NCI-H82 (cell line): ENCODE data around the gene CEP68.
"Not testable (repeated sequence)": the region's sequence is repeated elsewhere in the genome, so short reads cannot be mapped to it uniquely, and the experiment has no call there.

Experiments used
- DNase-seq: peaks from one replicate; lab custom pipeline; 2025; lab: John Stamatoyannopoulos, UW

Gene CEP68

GRCh38 chr2:65031341-65032018 is 24.7 kb upstream of the CEP68 start:
- DNase-seq: no peak

GRCh38 chr2:65032019-65032975 is 23.9 kb upstream of the CEP68 start:
- DNase-seq: no peak

GRCh38 chr2:65033178-65033577 is 23.0 kb upstream of the CEP68 start:
- DNase-seq: peak; percentile 36

- DNase-seq: not testable (repeated sequence)
Measured at GRCh38 chr2:65033667-65034066, 22.5 kb upstream of the CEP68 start.

- DNase-seq: peak; percentile 51
Measured at GRCh38 chr2:65035351-65035943, 20.8 kb upstream of the CEP68 start.

- DNase-seq: no peak
Measured at GRCh38 chr2:65037178-65037577, 19.0 kb upstream of the CEP68 start.

GRCh38 chr2:65039640-65040039 is 16.6 kb upstream of the CEP68 start:
- no peak for DNase-seq

GRCh38 chr2:65040400-65041261 is 15.6 kb upstream of the CEP68 start:
- DNase-seq: peak; percentile 91

- no peak for DNase-seq
Measured at GRCh38 chr2:65043001-65043400, 13.2 kb upstream of the CEP68 start.

GRCh38 chr2:65044097-65044735 is 12.0 kb upstream of the CEP68 start:
- no peak for DNase-seq

GRCh38 chr2:65045651-65046050 is 10.6 kb upstream of the CEP68 start:
- no peak for DNase-seq

GRCh38 chr2:65046633-65047407 is 9.4 kb upstream of the CEP68 start:
- DNase-seq: no peak

GRCh38 chr2:65049010-65049639 is 7.1 kb upstream of the CEP68 start:
- DNase-seq: no peak

- no peak for DNase-seq
Measured at GRCh38 chr2:65050931-65051330, 5.3 kb upstream of the CEP68 start.

GRCh38 chr2:65053199-65053598 is 3.0 kb upstream of the CEP68 start:
- no peak for DNase-seq

- no peak for DNase-seq
Measured at GRCh38 chr2:65054749-65055421, 1.3 kb upstream of the CEP68 start.

GRCh38 chr2:65055422-65056214 is 598 bp upstream of the CEP68 start:
- peak; percentile 81 for DNase-seq

- no peak for DNase-seq
Measured at GRCh38 chr2:65057054-65057375, 799 bp downstream of the CEP68 start.
